Endothelial cell of umbilical vein (primary cell): ENCODE data around the gene ARHGEF26. TPM values are rescaled to one million over a fixed set of nuclear protein-coding genes. Genes with fewer than 3 reads are reported as not detected.

Experiments
- BruUV-seq: library from RNA; stranded (reverse); fragments of 400-500 nt; replicated peaks from 2 replicates; lab custom pipeline; 2021; lab: Mats Ljungman, UMichigan
- CTCF ChIA-PET: fragments of 300-600, 350-600 bp; sonication (Branson Sonifier 250); formaldehyde crosslinking; loops from one replicate; lab custom pipeline; 2021; ENCODE audit warnings: antibody characterized with exemption, inconsistent platforms; lab: Charles Lee
- POLR2A ChIA-PET: fragments of 300-600, 350-600 bp; sonication (Branson Sonifier 250); formaldehyde crosslinking; loops from one replicate; lab custom pipeline; 2021; ENCODE audit warnings: antibody characterized with exemption, inconsistent platforms; lab: Charles Lee
- DNase-seq: peaks from one replicate; pipeline ENCODE4 v3.0.0-alpha.2; 2011; ENCODE audit warnings: low read depth, low spot score
- FAIRE-seq: peaks from 2 replicates; lab custom pipeline; 2011; peaks lifted over from hg19 to GRCh38; lab: Jason Lieb, UNC
- H2AFZ ChIP-seq: 2 replicates; pipeline ENCODE4 v1.6.0; 2012; ENCODE audit warnings: low read depth, low read length, control low read depth, inconsistent platforms
- H3K27ac ChIP-seq: 2 replicates; pipeline ENCODE4 v1.5.1; 2011; ENCODE audit warnings: low read depth, mild to moderate bottlenecking, control low read depth, low read length, moderate library complexity; ENCODE audit not compliant: insufficient read depth
- H3K27me3 ChIP-seq, 2 experiments: 2 replicates each; pipeline versions ENCODE4 v1.6.0 to v1.6.1; 2011; ENCODE audit warnings: low read length in 2 of 2, mixed read lengths in 1 of 2; ENCODE audit not compliant: control insufficient read depth in 2 of 2, insufficient read depth in 2 of 2
- H3K36me3 ChIP-seq, 2 experiments: 2 replicates in 1 of 2; 3 replicates in 1 of 2; pipeline ENCODE4 v1.5.1; 2011; ENCODE audit warnings: low read length in 2 of 2, mild to moderate bottlenecking in 1 of 2, moderate library complexity in 1 of 2; ENCODE audit not compliant: control insufficient read depth in 2 of 2, insufficient read depth in 2 of 2; ENCODE audit errors: extremely low read depth in 1 of 2
- H3K4me1 ChIP-seq: 3 replicates; pipeline ENCODE4 v1.5.1; 2011; ENCODE audit warnings: mild to moderate bottlenecking, low read length; ENCODE audit not compliant: control insufficient read depth, insufficient read depth; ENCODE audit errors: extremely low read depth
- H3K4me2 ChIP-seq: 2 replicates; pipeline ENCODE4 v1.6.1; 2011; ENCODE audit warnings: low read length, control low read depth, mixed read lengths; ENCODE audit not compliant: insufficient read depth
- H3K4me3 ChIP-seq, 3 experiments: fragments of 200-600 bp in 1 of 3; sonication (generic), shearing (Covaris generic) in 1 of 3; replicated peaks in 1 of 3; 2 replicates each; pipeline ENCODE4 v1.5.1; 2011 to 2016; ENCODE audit warnings: control low read depth in 3 of 3, low read length in 3 of 3, mild to moderate bottlenecking in 2 of 3, inconsistent platforms in 1 of 3, low read depth in 1 of 3, moderate library complexity in 1 of 3; ENCODE audit not compliant: insufficient read depth in 1 of 3
- H3K79me2 ChIP-seq: 2 replicates; pipeline ENCODE4 v1.6.0; 2012; ENCODE audit warnings: low read length, inconsistent platforms; ENCODE audit not compliant: control insufficient read depth, insufficient read depth
- H3K9ac ChIP-seq: replicated peaks from 2 replicates; pipeline ENCODE3; 2011; ENCODE audit warnings: low read length, control low read depth; ENCODE audit not compliant: insufficient read depth; ENCODE audit errors: extremely low read depth
- H3K9me1 ChIP-seq: replicated peaks from 3 replicates; pipeline ENCODE4 v1.6.0; 2011; ENCODE audit warnings: mild to moderate bottlenecking, low read length; ENCODE audit not compliant: control insufficient read depth, insufficient read depth; ENCODE audit errors: extremely low read depth
- H3K9me3 ChIP-seq: replicated peaks from 2 replicates; pipeline ENCODE4 v1.5.1; 2012; ENCODE audit warnings: low read length, inconsistent platforms; ENCODE audit not compliant: control insufficient read depth, insufficient read depth
- H4K20me1 ChIP-seq: replicated peaks from 2 replicates; pipeline ENCODE3; 2011; ENCODE audit warnings: mild to moderate bottlenecking, low read length; ENCODE audit not compliant: control insufficient read depth, insufficient read depth; ENCODE audit errors: extremely low read depth
- EZH2 ChIP-seq: IDR thresholded peaks from 2 replicates; pipeline ENCODE4 v1.6.1; 2012; ENCODE audit warnings: borderline replicate concordance, low read depth, mild to moderate bottlenecking, moderate library complexity, low read length, inconsistent platforms; ENCODE audit not compliant: severe bottlenecking
- FOS ChIP-seq: IDR thresholded peaks from 2 replicates; pipeline ENCODE4 v1.6.1; 2011; ENCODE audit warnings: mild to moderate bottlenecking, low read length, moderate library complexity, borderline replicate concordance; ENCODE audit not compliant: insufficient read depth
- GATA2 ChIP-seq: IDR thresholded peaks from 2 replicates; pipeline ENCODE4 v1.7.0; 2011; ENCODE audit warnings: low read depth, mild to moderate bottlenecking, moderate library complexity, mixed read lengths, low read length; ENCODE audit not compliant: insufficient read length, insufficient read depth
- JUN ChIP-seq: IDR thresholded peaks from 2 replicates; pipeline ENCODE4 v1.6.1; 2011; ENCODE audit warnings: borderline replicate concordance, low read depth; ENCODE audit not compliant: insufficient read length, insufficient read depth
- MYC ChIP-seq: IDR thresholded peaks from one replicate; pipeline ENCODE4 v1.6.1; 2011; ENCODE audit warnings: mild to moderate bottlenecking, low read depth, low read length
- POLR2A ChIP-seq: IDR thresholded peaks from 2 replicates; pipeline ENCODE4 v1.6.1; 2012; ENCODE audit warnings: low read depth, mild to moderate bottlenecking, control low read depth, low read length
- POLR2AphosphoS5 ChIP-seq: IDR thresholded peaks from 2 replicates; pipeline ENCODE4 v1.6.1; 2012; ENCODE audit warnings: low read depth, mild to moderate bottlenecking, control low read depth, low read length, moderate library complexity; ENCODE audit not compliant: insufficient read depth
- dilution Hi-C: fragments of 300-500 bp; cut with MboI; formaldehyde crosslinking; loops from one replicate; pipeline ENCODE4 v1.15.0; 2019; ENCODE audit warnings: low sequenced_read_pairs; ENCODE audit not compliant: extremely low pct_ligation_motif_present
- intact Hi-C: fragments of 100-400 bp; cut with micrococcal nuclease; formaldehyde crosslinking; loops from one replicate; pipeline ENCODE4 v1.10.0; 2022
- polyA plus RNA-seq, 4 experiments: library from polyadenylated mRNA; depleted of rRNA in 3 of 4; stranded (reverse) in 3 of 4; unstranded in 1 of 4; fragments of >200 nt; gene quantifications; 2 replicates each; pipeline versions ENCODE4 v1.2.1 to v1.2.3, GENCODE V29; 2011 to 2012; ENCODE audit warnings: missing spikeins in 1 of 4
- total RNA-seq: library from RNA; stranded (reverse); gene quantifications from 2 replicates; pipeline ENCODE4 v1.2.3, GENCODE V29; 2021
- TF ChIP-seq, protein P1 (sequence below): IDR thresholded peaks from 2 replicates; pipeline ENCODE4 v1.6.1; 2011; ENCODE audit not compliant: insufficient read depth, insufficient read length
- TF ChIP-seq, protein P2 (sequence below), 2 donors: IDR thresholded peaks; 1 replicate in 1 of 2; 2 replicates in 1 of 2; pipeline ENCODE4 v1.5.1; 2011; ENCODE audit warnings: low read length in 2 of 2, mild to moderate bottlenecking in 2 of 2, moderate library complexity in 2 of 2, control low read depth in 1 of 2, inconsistent platforms in 1 of 2, low read depth in 1 of 2; ENCODE audit not compliant: insufficient read depth in 1 of 2; ENCODE audit errors: extremely low read depth in 1 of 2

Gene ARHGEF26
- total and polyA plus RNA-seq, 2 donors (not counting 3 experiments of a cell fraction or from before 2014, with no cell fraction given), result 0.57 to 2.9 TPM

DNA sequence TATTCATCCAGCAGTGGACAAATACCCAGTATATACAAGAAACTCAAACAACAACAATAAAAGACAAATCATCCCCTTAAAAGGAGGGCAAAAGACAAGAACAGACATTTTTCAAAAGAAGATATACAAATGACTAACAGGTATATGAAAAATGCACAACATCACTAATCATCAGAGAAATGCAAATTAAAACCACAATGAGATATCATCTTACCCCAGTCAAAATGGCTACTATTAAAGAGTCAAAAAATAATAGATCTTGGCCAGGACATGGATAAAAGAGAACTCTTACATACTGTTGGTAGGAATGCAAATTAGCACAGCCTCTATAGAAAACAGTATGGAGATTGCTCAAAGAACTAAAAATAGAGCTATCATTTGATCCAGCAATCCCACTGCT is 186.2 kb downstream of the ARHGEF26 start:
- no TSS peak for BruUV-seq
- FAIRE-seq, result no peak

More for the DNA sequence above, 186.2 kb downstream of the ARHGEF26 start:
- H4K20me1 ChIP-seq, result no peaks in the 10 kb centered on the region
- H3K4me2 ChIP-seq, result no peak overlapping the region
- H3K27ac ChIP-seq, result no peak overlapping the region
- CTCF ChIA-PET, result no interaction called here
- no peak overlapping the region for H2AFZ ChIP-seq
- H3K4me3 ChIP-seq, result no peak overlapping the region
- peaks cover 7 to 9% of the 10 kb centered on the region in 2 experiments for H3K36me3 ChIP-seq
- H3K27me3 ChIP-seq, result no peaks in the 10 kb centered on the region
- no peak for DNase-seq
- dilution Hi-C loops, result no loop called here
- intact Hi-C loops, result no loop called here
- H3K9me3 ChIP-seq, result no peaks in the 10 kb centered on the region
- POLR2A ChIA-PET, result no interaction called here
- TF ChIP-seq, protein P1, sequence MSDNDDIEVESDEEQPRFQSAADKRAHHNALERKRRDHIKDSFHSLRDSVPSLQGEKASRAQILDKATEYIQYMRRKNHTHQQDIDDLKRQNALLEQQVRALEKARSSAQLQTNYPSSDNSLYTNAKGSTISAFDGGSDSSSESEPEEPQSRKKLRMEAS, result no peak
- TF ChIP-seq EZH2, result no peak
- no peak for TF ChIP-seq POLR2A
- TF ChIP-seq JUN, result no peak
- no peak for TF ChIP-seq MYC
- TF ChIP-seq, protein P2, sequence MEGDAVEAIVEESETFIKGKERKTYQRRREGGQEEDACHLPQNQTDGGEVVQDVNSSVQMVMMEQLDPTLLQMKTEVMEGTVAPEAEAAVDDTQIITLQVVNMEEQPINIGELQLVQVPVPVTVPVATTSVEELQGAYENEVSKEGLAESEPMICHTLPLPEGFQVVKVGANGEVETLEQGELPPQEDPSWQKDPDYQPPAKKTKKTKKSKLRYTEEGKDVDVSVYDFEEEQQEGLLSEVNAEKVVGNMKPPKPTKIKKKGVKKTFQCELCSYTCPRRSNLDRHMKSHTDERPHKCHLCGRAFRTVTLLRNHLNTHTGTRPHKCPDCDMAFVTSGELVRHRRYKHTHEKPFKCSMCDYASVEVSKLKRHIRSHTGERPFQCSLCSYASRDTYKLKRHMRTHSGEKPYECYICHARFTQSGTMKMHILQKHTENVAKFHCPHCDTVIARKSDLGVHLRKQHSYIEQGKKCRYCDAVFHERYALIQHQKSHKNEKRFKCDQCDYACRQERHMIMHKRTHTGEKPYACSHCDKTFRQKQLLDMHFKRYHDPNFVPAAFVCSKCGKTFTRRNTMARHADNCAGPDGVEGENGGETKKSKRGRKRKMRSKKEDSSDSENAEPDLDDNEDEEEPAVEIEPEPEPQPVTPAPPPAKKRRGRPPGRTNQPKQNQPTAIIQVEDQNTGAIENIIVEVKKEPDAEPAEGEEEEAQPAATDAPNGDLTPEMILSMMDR (IDR thresholded peaks at IDR 0.05; ENCODE audit: extremely low read depth in 1 of 2, insufficient read depth in 1 of 2, low read depth in 1 of 2, low read length in 2 of 2), result no peak
- TF ChIP-seq GATA2, result no peak
- TF ChIP-seq POLR2AphosphoS5, result no peak
- no peak for TF ChIP-seq FOS
- H3K9me1 ChIP-seq, result no peaks in the 10 kb centered on the region
- no peak overlapping the region for H3K9ac ChIP-seq
- H3K79me2 ChIP-seq, result no peaks in the 10 kb centered on the region
- no peaks in the 10 kb centered on the region for H3K4me1 ChIP-seq

Other genes with a start within 250 kb of the ARHGEF26 start
- gene DHX36, start 203.1 kb downstream of the ARHGEF26 start, total RNA-seq, result 52.7 TPM in 2 replicates
- 12.7 and 19.6 TPM in 2 replicates for gene DHX36, start 203.1 kb downstream of the ARHGEF26 start, polyA plus RNA-seq